GM12864 (cell line): ENCODE data around the gene CFAP206.

Source experiments
- DNase-seq: peaks from one replicate; pipeline ENCODE4 v3.0.0-alpha.2; 2011; ENCODE audit warnings: low read depth
- H3K4me3 ChIP-seq: 2 replicates; pipeline ENCODE4 v1.5.1; 2011; ENCODE audit warnings: mild to moderate bottlenecking, low read depth, low read length, control low read depth
- CTCF ChIP-seq: IDR thresholded peaks from 2 replicates; pipeline ENCODE4 v1.5.1; 2011; ENCODE audit warnings: low read depth, mild to moderate bottlenecking, moderate library complexity, low read length, control low read depth, inconsistent platforms; ENCODE audit errors: missing control alignments

CFAP206 gene

DNA sequence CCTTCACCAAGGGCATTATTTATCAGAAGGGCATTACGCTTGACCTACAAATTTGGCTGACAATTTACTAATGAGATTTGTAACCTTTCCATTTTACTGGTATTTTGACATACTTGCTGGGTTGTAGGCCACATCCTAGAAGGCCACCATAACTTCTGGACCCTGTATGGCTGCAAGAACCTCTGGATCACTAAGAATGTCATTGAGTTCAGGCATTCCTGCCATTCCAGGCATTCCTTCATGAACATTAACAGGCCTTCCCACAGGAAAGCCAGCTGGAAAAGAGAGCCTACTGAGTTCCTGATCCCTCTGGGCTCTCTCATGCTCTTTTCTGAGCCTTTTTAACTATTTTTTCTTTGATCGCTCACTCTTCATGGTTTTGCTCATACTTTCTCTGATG is 36.6 kb downstream of the CFAP206 start:
- no peak for TF ChIP-seq CTCF
- DNase-seq = no peak

DNA sequence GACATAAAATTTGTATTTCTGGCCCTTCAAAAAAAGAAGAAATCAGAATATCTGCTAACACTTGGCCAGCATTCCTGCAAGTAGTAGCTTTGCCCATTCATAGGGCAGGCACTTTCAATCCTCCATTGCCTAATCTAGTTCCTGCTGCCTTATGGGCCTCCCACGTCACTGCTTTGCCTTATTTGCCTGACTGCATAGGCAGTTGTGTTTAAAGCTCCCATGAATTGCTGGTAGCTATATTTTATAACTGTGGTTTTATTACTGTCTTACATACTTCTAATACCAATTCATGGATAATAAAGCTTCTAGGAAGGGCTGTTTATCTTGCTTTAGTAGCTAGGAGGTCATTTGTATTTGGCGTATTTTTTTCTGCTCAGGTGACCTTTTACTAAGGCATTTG is 57.3 kb downstream of the CFAP206 start:
- TF ChIP-seq CTCF = no peak

More for the DNA sequence above, 36.6 kb downstream of the CFAP206 start:
- H3K4me3 ChIP-seq = no peak overlapping the region

GRCh38 chr6:87472525-87473418 is 65.0 kb downstream of the CFAP206 start, which contains the start of gene SLC35A1:
Gene SLC35A1 (plus strand): TSS chr6:87472974. CDS start chr6:87473004, 30 bp downstream.
- peak; percentile 53 for DNase-seq
- TF ChIP-seq CTCF = no peak
- H3K4me3 ChIP-seq = peak within 1 kb of the TSS; percentile 90

More for the DNA sequence above, 57.3 kb downstream of the CFAP206 start:
- no peak overlapping the region for H3K4me3 ChIP-seq
- no peak for DNase-seq

DNA sequence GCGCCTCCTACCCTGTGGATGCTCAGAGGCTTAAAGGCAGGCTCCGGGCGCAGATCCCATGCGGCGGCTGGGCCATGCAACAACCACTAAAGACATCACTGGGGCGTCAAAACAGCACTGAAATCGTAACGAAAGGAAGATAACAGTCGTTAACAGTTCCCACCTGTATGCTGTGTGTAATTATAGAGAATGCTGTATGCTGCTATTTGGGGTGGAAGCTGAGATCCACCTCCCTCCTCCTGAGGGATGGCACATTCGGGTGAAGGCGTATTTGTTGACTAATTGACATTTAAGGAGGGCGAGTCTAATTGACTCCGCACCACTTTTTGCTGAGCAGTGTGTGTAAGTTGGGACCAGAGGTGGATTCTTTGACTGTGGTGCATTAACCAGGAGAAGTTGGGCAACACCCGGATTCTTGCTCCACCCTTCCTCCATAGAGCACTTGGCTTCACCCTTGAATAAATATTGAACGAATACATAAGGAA is 65.7 kb downstream of the CFAP206 start:
- H3K4me3 ChIP-seq = peak overlapping the region; percentile 90
- no peak for TF ChIP-seq CTCF
- peak; percentile 12 for DNase-seq

DNA sequence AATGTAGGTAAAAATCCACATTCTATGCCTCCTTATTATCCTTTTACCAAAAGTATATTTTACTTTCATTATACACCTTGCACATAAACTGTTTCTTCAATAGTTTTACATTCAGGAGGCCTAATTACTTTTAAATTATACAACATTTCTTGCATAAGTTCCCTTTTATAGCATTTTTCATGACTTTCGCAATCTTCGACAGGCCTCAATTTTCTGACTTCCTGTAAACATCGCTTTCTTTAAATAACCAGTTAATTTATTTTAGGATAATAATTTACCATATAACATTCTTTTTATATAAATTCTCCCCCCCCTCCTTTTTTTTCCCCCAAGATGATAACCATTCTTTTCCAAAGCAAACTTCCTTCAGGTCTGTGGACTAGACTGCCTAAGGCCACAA is 74.2 kb downstream of the CFAP206 start:
- no peak for TF ChIP-seq CTCF
- no peak overlapping the region for H3K4me3 ChIP-seq
- DNase-seq = no peak

- TF ChIP-seq CTCF = no peak
- DNase-seq = no peak
- no peak overlapping the region for H3K4me3 ChIP-seq
Observed at GRCh38 chr6:87482366-87482765, 74.6 kb downstream of the CFAP206 start.
